SU-DHL-6 (cell line): Measurements from ENCODE around the gene ELFN2.

Experiments
- EZH2phosphoT487 ChIP-seq: fragments of 200-600 bp; sonication (generic), shearing (Covaris generic); conservative IDR thresholded peaks from 2 replicates; pipeline ENCODE4 v1.6.1; 2018; ENCODE audit warnings: mild to moderate bottlenecking, antibody characterized with exemption, low read length, moderate library complexity, mixed read lengths
- TF ChIP-seq, protein P1 (sequence below): fragments of 200-600 bp; sonication (generic); IDR thresholded peaks from one replicate; pipeline ENCODE4 v1.5.1; 2017; ENCODE audit warnings: antibody characterized with exemption, mild to moderate bottlenecking, low read length, moderate library complexity; ENCODE audit not compliant: insufficient read depth, poor library complexity, severe bottlenecking

- TF ChIP-seq, protein P1, sequence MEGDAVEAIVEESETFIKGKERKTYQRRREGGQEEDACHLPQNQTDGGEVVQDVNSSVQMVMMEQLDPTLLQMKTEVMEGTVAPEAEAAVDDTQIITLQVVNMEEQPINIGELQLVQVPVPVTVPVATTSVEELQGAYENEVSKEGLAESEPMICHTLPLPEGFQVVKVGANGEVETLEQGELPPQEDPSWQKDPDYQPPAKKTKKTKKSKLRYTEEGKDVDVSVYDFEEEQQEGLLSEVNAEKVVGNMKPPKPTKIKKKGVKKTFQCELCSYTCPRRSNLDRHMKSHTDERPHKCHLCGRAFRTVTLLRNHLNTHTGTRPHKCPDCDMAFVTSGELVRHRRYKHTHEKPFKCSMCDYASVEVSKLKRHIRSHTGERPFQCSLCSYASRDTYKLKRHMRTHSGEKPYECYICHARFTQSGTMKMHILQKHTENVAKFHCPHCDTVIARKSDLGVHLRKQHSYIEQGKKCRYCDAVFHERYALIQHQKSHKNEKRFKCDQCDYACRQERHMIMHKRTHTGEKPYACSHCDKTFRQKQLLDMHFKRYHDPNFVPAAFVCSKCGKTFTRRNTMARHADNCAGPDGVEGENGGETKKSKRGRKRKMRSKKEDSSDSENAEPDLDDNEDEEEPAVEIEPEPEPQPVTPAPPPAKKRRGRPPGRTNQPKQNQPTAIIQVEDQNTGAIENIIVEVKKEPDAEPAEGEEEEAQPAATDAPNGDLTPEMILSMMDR, result no peak
- no peak for TF ChIP-seq EZH2phosphoT487
Measured at GRCh38 chr22:37410174-37411055, 16.9 kb downstream of the ELFN2 start.
